Measurements from ENCODE around the gene CDC42EP5. TPM values are rescaled to one million over a fixed set of nuclear protein-coding genes. Genes with fewer than 3 reads are reported as not detected.
"Not testable (repeated sequence)": the region's sequence is repeated elsewhere in the genome, so short reads cannot be mapped to it uniquely, and the experiment has no call there.

CDC42EP5 gene, protein sequence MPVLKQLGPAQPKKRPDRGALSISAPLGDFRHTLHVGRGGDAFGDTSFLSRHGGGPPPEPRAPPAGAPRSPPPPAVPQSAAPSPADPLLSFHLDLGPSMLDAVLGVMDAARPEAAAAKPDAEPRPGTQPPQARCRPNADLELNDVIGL
- 11.0 TPM for total RNA-seq
- 5.2 TPM for polyA plus RNA-seq
- long read RNA-seq, donor 1, partial matches to known transcripts: 0 of 2 reads
- long read RNA-seq, donor 1, other reads (novel, unspliced or antisense): 0 of 2 reads
- long read RNA-seq, donor 2, transcript CDC42EP5-201 (3 exons, 864 nt): major isoform, 15 of 21 reads
- long read RNA-seq, donor 2, partial matches to known transcripts: 6 of 21 reads
- long read RNA-seq, donor 2, other reads (novel, unspliced or antisense): 0 of 21 reads
- long read RNA-seq, donor 3, transcript CDC42EP5-201 (3 exons, 864 nt): major isoform, 15 of 20 reads
- long read RNA-seq, donor 3, partial matches to known transcripts: 5 of 20 reads
- long read RNA-seq, donor 3, other reads (novel, unspliced or antisense): 0 of 20 reads
- long read RNA-seq, donor 4, partial matches to known transcripts: 0 of 5 reads
- long read RNA-seq, donor 4, other reads (novel, unspliced or antisense): 0 of 5 reads
- long read RNA-seq, donor 5, transcript CDC42EP5-201 (3 exons, 864 nt): major isoform, 19 of 19 reads
- long read RNA-seq, donor 5, partial matches to known transcripts: 0 of 19 reads
- long read RNA-seq, donor 5, other reads (novel, unspliced or antisense): 0 of 19 reads
- long read RNA-seq, donor 6, transcript CDC42EP5-201 (3 exons, 864 nt): major isoform, 10 of 10 reads
- long read RNA-seq, donor 6, partial matches to known transcripts: 0 of 10 reads
- long read RNA-seq, donor 6, other reads (novel, unspliced or antisense): 0 of 10 reads
- long read RNA-seq, donor 7, transcript CDC42EP5-201 (3 exons, 864 nt): major isoform, 6 of 6 reads
- long read RNA-seq, donor 7, partial matches to known transcripts: 0 of 6 reads
- long read RNA-seq, donor 7, other reads (novel, unspliced or antisense): 0 of 6 reads
- long read RNA-seq, donor 8, transcript CDC42EP5-201 (3 exons, 864 nt): major isoform, 11 of 11 reads
- long read RNA-seq, donor 8, partial matches to known transcripts: 0 of 11 reads
- long read RNA-seq, donor 8, other reads (novel, unspliced or antisense): 0 of 11 reads
- long read RNA-seq, donor 9: 0 reads
- long read RNA-seq, donor 10, transcript CDC42EP5-201 (3 exons, 864 nt): major isoform, 11 of 11 reads
- long read RNA-seq, donor 10, partial matches to known transcripts: 0 of 11 reads
- long read RNA-seq, donor 10, other reads (novel, unspliced or antisense): 0 of 11 reads

DNA sequence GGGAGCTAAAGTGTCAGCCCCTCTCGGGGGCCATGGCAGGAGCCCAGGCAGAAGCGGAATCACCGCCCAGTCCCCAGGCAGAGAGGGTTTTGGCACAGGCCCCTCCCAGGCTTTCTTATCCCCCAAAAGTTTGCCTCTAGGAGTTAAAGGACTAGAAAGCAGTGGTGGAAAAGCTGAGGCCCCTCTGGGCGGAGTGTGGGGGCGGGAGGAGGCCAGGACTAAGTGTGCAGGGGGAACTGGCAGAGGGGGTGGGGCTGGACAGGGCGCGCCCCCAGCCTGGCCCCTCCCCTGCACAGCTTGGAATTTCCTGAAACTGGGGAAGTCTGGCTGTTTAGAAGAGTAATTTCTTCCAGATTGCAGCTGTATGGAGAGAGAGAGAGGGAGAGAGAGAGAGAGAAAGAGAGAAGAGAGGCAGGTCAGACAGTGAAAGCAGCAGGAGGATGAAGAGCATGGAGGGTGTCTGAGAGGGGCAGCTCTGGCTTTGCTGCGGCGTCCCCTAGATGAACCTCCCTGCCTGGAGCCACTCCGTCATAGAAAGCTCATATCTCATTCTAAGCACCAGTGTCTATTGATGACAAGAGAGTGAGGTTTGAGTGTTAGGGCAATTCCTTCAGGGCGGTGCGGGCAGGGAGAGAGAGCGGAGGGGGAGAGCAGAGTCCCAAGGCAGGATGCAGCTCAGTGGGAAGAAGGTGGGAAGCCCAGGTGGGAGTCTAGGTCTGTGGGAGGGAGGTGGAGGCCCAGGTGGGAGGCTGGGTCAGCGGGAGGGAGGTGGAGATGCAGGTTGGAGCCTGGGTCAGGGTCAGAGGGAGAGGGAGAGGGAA lies at the start of gene CDC42EP5:
Gene CDC42EP5 (minus strand): TSS at position 226 of the 821 bp plus-strand sequence. CDS start 7,749 bp downstream, outside the sequence.
- 21% methylated on average over 14 of the region's 14 CpGs for WGBS
- H3K27me3 ChIP-seq (ENCODE audit: control insufficient read depth in 2 of 2, insufficient read depth in 1 of 2, low read length in 1 of 2): peaks cover 14 to 59% of the 10 kb centered on the region in 2 donors
- H3K36me3 ChIP-seq (ENCODE audit: control insufficient read depth in 2 of 2, insufficient read depth in 2 of 2, low read length in 1 of 2): no peaks in the 10 kb centered on the region
- peaks cover 0 to 4% of the 10 kb centered on the region in 2 donors for H3K9me3 ChIP-seq (ENCODE audit: control insufficient read depth in 2 of 2, insufficient read depth in 1 of 2, low read length in 1 of 2)
- H3K27ac ChIP-seq (ENCODE audit: low read depth in 1 of 2, low read length in 1 of 2): peak within 1 kb of the TSS in 1 of 2 donors; percentile 26
- H3K4me1 ChIP-seq (ENCODE audit: control insufficient read depth in 2 of 2, insufficient read depth in 2 of 2, low read length in 2 of 2): no peaks in the 10 kb centered on the region
- no peak for DNase-seq (ENCODE audit: low read depth in 6 of 9, low spot score in 9 of 9)
- H3K4me3 ChIP-seq (ENCODE audit: low read length in 2 of 2): no peak within 1 kb of the TSS

DNA sequence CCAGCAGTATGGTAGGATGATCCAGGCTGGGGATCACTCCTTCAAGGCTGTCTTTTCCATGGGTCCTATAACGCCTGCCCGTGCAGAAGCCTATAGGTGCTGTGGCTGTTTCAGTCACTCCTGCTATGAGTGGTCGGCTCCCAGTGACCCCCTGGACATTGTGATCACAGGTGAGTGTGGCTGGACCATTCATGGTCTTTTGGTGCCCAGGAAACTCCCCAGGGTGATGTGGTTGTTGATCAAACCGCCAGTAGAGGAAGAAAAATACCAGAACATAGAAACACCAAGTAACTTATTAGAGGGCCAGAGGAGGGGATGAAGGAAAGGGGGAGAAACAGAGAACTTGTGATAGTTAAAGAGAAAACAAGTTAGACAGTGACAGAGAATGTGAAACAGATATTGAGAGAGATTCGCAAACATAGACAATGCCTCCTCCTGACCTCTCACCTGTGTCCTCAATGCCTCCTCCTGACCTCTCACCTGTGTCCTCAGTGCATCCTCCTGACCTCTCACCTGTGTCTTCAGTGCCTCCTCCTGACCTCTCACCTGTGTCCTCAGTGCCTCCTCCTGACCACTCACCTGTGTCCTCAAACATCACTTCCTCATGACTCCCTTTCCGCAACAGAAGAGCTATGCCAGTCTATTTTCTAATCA lies 48.9 kb upstream of the CDC42EP5 start:
- Histone ChIP-seq H3K9me3 (ENCODE audit: control insufficient read depth in 2 of 2, insufficient read depth in 1 of 2, low read length in 1 of 2) (no peaks in the 10 kb centered on the region), H3K27ac (ENCODE audit: low read depth in 1 of 2, low read length in 1 of 2) (no peak overlapping the region), H3K4me3 (ENCODE audit: low read length in 2 of 2) (no peak overlapping the region), H3K36me3 (ENCODE audit: control insufficient read depth in 2 of 2, insufficient read depth in 2 of 2, low read length in 1 of 2) (no peaks in the 10 kb centered on the region), H3K4me1 (ENCODE audit: control insufficient read depth in 2 of 2, insufficient read depth in 2 of 2, low read length in 2 of 2) (peaks cover 5 to 22% of the 10 kb centered on the region in 2 donors), H3K27me3 (ENCODE audit: control insufficient read depth in 2 of 2, insufficient read depth in 1 of 2, low read length in 1 of 2) (peaks cover 0 to 3% of the 10 kb centered on the region in 2 donors)
- DNase-seq (ENCODE audit: low read depth in 6 of 9, low spot score in 9 of 9): no peak
- 74% methylated on average over 6 of the region's 6 CpGs for WGBS

GRCh38 chr19:54521022-54521859 lies 48.1 kb upstream of the CDC42EP5 start:
- 10% methylated on average over 18 of the region's 18 CpGs for WGBS
- H3K27ac ChIP-seq (ENCODE audit: low read depth in 1 of 2, low read length in 1 of 2): no peak overlapping the region
- peaks cover 0 to 3% of the 10 kb centered on the region in 2 donors for H3K27me3 ChIP-seq (ENCODE audit: control insufficient read depth in 2 of 2, insufficient read depth in 1 of 2, low read length in 1 of 2)

GRCh38 chr19:54518844-54519243 lies 45.7 kb upstream of the CDC42EP5 start:
- peak in 1 of 9 donors; percentile 26 for DNase-seq (ENCODE audit: low read depth in 6 of 9, low spot score in 9 of 9)
- no peaks in the 10 kb centered on the region for H3K9me3 ChIP-seq (ENCODE audit: control insufficient read depth in 2 of 2, insufficient read depth in 1 of 2, low read length in 1 of 2)
- peak overlapping the region in 1 of 2 donors; percentile 37 for H3K27ac ChIP-seq (ENCODE audit: low read depth in 1 of 2, low read length in 1 of 2)
- peaks cover 5 to 22% of the 10 kb centered on the region in 2 donors for H3K4me1 ChIP-seq (ENCODE audit: control insufficient read depth in 2 of 2, insufficient read depth in 2 of 2, low read length in 2 of 2)
- H3K4me3 ChIP-seq (ENCODE audit: low read length in 2 of 2): no peak overlapping the region
- peaks cover 0 to 3% of the 10 kb centered on the region in 2 donors for H3K27me3 ChIP-seq (ENCODE audit: control insufficient read depth in 2 of 2, insufficient read depth in 1 of 2, low read length in 1 of 2)
- no peaks in the 10 kb centered on the region for H3K36me3 ChIP-seq (ENCODE audit: control insufficient read depth in 2 of 2, insufficient read depth in 2 of 2, low read length in 1 of 2)
- 7% methylated on average over 5 of the region's 5 CpGs for WGBS

More at GRCh38 chr19:54521022-54521859, 48.1 kb upstream of the CDC42EP5 start:
- no peaks in the 10 kb centered on the region for H3K36me3 ChIP-seq (ENCODE audit: control insufficient read depth in 2 of 2, insufficient read depth in 2 of 2, low read length in 1 of 2)
- no peak overlapping the region for H3K4me3 ChIP-seq (ENCODE audit: low read length in 2 of 2)
- peaks cover 5 to 22% of the 10 kb centered on the region in 2 donors for H3K4me1 ChIP-seq (ENCODE audit: control insufficient read depth in 2 of 2, insufficient read depth in 2 of 2, low read length in 2 of 2)
- DNase-seq (ENCODE audit: low read depth in 6 of 9, low spot score in 9 of 9): peak in 1 of 9 donors; percentile 15
- H3K9me3 ChIP-seq (ENCODE audit: control insufficient read depth in 2 of 2, insufficient read depth in 1 of 2, low read length in 1 of 2): no peaks in the 10 kb centered on the region

DNA sequence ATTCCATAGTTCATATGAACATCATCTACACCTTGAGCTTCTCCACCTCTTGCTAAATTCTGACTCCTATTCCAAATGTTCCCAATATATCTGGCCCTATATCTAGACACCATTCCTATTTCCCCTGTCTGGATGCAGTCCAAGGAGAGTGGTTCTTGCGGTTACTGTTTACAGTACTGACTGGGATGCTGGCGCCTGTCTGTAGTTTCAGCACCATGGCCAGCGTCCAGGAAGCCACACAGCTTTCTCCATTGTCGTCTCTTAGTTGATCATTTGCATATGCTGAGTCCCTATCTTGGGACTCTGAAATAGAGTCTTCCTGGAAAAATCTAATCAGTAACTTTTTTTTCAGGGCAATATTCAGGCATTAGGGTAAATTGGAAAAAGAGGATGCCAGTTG lies 44.4 kb upstream of the CDC42EP5 start:
- Histone ChIP-seq H3K9me3 (ENCODE audit: control insufficient read depth in 2 of 2, insufficient read depth in 1 of 2, low read length in 1 of 2) (no peaks in the 10 kb centered on the region), H3K27me3 (ENCODE audit: control insufficient read depth in 2 of 2, insufficient read depth in 1 of 2, low read length in 1 of 2) (peaks cover 0 to 3% of the 10 kb centered on the region in 2 donors), H3K4me3 (ENCODE audit: low read length in 2 of 2) (no peak overlapping the region), H3K36me3 (ENCODE audit: control insufficient read depth in 2 of 2, insufficient read depth in 2 of 2, low read length in 1 of 2) (no peaks in the 10 kb centered on the region), H3K4me1 (ENCODE audit: control insufficient read depth in 2 of 2, insufficient read depth in 2 of 2, low read length in 2 of 2) (peaks cover 5 to 16% of the 10 kb centered on the region in 2 donors), H3K27ac (ENCODE audit: low read depth in 1 of 2, low read length in 1 of 2) (no peak overlapping the region)
- WGBS: under 1% methylated on average over 4 of the region's 4 CpGs
- DNase-seq (ENCODE audit: low read depth in 6 of 9, low spot score in 9 of 9): peak; percentile 23 to 77 (median 56)

DNA sequence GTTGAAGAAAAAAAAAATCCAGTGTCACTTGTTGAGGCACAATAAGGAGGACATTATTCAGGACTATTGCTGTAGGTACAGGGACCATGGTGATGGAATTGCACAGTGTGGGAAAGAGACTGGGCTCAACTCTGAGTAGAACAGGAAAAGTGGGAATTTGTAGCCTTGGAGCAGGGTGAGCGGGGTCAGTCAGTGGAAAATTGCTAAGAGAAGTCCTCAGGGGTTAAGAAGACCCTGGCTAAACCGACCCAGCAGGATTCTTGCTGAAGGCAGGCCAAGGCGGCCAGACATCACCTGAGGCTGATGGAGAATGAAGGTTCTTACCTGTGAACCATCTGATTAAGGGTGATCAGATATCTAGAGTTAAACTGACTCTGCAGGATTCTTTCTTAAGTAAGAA lies 42.1 kb upstream of the CDC42EP5 start:
- no peak for DNase-seq (ENCODE audit: low read depth in 6 of 9, low spot score in 9 of 9)
- no peak overlapping the region for H3K4me3 ChIP-seq (ENCODE audit: low read length in 2 of 2)
- H3K9me3 ChIP-seq (ENCODE audit: control insufficient read depth in 2 of 2, insufficient read depth in 1 of 2, low read length in 1 of 2): no peaks in the 10 kb centered on the region
- H3K27ac ChIP-seq (ENCODE audit: low read depth in 1 of 2, low read length in 1 of 2): no peak overlapping the region
- H3K36me3 ChIP-seq (ENCODE audit: control insufficient read depth in 2 of 2, insufficient read depth in 2 of 2, low read length in 1 of 2): no peaks in the 10 kb centered on the region
- H3K27me3 ChIP-seq (ENCODE audit: control insufficient read depth in 2 of 2, insufficient read depth in 1 of 2, low read length in 1 of 2): peaks cover 0 to 3% of the 10 kb centered on the region in 2 donors
- no peaks in the 10 kb centered on the region for H3K4me1 ChIP-seq (ENCODE audit: control insufficient read depth in 2 of 2, insufficient read depth in 2 of 2, low read length in 2 of 2)
- 83% methylated on average over 3 of the region's 3 CpGs for WGBS

GRCh38 chr19:54509200-54509940 lies 36.3 kb upstream of the CDC42EP5 start:
- H3K27me3 ChIP-seq (ENCODE audit: control insufficient read depth in 2 of 2, insufficient read depth in 1 of 2, low read length in 1 of 2); H3K9me3 ChIP-seq (ENCODE audit: control insufficient read depth in 2 of 2, insufficient read depth in 1 of 2, low read length in 1 of 2); H3K4me3 ChIP-seq (ENCODE audit: low read length in 2 of 2); H3K27ac ChIP-seq (ENCODE audit: low read depth in 1 of 2, low read length in 1 of 2); DNase-seq (ENCODE audit: low read depth in 6 of 9, low spot score in 9 of 9); H3K36me3 ChIP-seq (ENCODE audit: control insufficient read depth in 2 of 2, insufficient read depth in 2 of 2, low read length in 1 of 2); H3K4me1 ChIP-seq (ENCODE audit: control insufficient read depth in 2 of 2, insufficient read depth in 2 of 2, low read length in 2 of 2): not testable (repeated sequence)
- WGBS: 70% methylated on average over 9 of the region's 21 CpGs
